ELF-1 (cell line): ENCODE data around the gene SUGCT.

Experiments
- DNase-seq: peaks from one replicate; pipeline ENCODE4 v3.0.0-alpha.2; 2016; ENCODE audit warnings: low read depth, low spot score

Gene SUGCT

DNA sequence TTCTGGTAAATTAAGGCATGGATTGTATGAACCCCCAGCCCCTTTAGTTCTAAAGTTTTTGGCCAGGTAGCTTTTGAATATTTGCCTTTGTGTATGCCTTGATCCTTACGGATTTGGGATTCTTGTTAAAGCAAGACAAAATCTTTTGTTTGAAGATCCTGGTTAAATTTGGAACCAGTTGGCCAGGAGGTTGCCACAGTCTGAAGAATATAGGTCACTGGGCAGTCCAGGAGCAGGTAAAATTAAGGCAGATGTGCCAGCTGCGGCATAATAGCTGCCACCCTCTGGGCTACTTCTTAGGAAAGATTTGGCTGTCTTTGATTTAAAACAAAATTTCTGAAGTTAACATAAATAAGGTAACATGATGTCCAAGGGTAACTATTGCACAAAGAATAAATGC lies 192.3 kb downstream of the SUGCT start:
- DNase-seq = no peak

DNA sequence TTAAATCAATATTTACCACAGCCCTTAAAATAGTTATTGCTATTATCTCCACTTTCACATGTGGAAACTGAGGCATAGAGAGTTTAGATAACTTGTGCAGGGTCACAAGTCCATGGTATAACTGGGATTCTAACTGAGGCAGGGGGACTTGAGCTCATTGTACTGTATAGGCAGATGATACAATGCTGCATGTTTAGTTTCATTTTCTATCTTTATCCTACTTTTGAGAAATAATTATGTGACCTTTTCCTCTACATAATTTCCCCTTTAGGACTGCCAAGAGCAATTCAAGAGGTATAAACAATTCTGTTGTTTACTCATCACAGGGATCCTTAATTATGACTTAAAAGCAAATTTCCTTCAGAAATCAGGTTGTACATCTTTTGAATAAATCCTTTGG lies 193.1 kb downstream of the SUGCT start:
- no peak for DNase-seq

DNA sequence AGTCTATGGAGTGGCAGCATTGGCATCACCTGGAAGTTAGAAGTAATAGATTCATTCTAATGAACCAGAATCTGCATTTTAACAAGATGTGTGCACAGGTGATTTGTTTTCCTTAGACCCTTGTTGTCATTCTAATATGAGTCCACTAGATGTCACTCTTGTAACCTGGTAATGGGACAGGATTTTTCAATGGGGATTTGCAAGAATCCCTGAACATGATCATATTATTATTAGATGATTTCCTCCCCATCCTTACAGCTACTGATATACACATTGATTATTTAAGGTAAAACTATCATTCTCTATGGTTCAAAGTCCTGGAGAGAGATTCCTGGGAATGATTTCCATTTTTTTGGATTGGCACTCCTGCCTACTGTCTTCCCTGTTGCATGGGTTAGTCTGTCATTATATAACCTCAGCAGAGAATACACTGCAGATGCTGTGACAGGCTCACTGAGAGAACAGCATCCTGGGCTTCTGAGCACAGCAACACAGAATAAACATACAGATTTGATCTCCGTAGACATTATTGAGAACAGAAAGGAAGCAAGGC lies 194.9 kb downstream of the SUGCT start:
- DNase-seq = no peak

DNA sequence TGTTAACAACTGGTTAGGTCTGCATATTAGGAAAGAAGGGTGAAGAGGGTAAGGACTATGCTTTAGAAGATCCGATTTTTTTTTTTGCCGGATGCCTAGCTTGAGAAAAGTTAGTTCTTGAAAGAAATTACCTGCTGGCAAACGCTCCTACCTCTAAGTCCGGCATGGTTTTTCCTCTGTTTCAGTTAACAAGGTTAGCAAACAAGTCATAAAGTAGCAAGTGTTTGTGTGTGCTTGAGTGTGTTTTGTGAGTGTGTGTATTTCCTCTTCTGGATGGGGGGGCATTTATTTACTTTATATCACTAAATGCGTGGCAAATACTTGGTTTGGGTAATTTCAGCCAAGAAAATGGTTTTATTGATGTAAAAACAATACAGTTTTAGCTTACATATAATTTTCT lies 195.6 kb downstream of the SUGCT start:
- DNase-seq = no peak

DNA sequence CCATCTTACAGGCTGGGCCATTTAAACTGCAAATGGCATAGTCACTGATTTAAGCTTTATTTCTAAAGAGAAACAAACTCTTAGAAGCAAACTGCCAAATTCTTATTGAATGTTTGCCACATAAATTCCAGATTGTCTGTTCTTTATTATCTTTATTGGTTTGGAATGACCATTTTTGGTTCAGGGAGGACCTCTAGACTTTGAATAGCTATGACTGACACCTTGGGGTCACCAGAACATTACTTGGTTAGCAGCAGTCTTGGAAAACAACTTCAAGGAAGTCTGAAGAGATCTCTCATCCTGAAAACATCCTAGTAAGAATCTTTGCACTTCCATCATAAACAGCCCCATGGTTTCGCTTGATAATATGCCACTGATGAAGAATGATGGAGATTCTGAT lies 197.1 kb downstream of the SUGCT start:
- DNase-seq = no peak

DNA sequence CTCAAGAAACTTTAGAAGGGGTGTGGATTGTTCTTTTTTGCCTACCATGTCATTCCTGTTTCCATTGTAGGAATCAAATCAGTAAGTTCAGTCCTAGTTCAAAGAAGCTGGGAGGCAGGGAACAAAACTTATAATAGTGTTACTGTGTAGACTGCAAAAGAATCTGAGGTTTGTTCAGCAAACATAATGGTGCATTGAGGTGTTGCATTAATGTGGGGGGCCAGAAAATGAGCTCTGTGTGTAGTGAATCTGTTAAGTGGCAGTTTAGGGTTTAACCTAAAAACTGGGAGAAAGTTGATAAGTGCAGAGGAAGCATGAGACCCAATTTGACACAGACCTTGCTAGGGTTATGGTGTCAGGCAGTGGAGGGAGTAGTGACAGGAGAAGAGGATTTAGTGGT lies 197.7 kb downstream of the SUGCT start:
- no peak for DNase-seq

DNA sequence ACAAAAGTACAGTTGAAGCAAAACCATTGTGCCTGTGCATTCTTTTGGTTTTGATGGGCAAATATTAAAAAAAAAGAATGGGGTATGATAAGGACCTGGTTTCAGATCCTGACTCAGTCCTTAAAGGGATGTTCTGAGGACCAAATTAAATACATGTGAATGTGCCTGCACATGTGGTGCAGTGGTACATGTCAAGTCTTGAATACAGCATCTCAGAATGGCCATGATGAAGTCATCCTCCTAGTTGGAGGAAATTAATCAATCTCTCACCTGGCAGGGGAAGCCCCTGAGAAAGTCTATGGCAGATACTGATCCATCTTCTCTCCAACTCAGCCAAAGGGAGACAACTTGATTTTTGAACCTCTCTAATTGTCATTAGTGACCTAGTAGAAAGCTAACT lies 207.0 kb downstream of the SUGCT start:
- no peak for DNase-seq

DNA sequence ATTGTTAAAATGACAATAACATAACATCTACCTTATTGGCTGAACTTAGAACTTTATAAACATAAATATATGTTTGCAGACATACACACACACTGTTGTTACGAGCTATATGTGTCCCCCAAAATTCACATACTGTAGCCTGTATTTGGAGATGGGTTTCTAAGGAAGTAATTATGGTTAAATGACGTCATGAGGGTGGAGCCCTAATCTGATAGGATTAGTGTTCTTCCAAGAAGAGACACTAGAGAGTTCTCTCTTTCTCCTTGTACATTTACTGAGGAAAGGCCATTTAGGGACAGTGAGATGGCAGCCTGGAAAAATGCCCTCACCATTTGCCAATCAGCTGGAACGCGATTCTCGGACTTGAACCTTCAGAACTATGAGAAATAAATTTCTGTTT lies 211.7 kb downstream of the SUGCT start:
- DNase-seq = no peak

DNA sequence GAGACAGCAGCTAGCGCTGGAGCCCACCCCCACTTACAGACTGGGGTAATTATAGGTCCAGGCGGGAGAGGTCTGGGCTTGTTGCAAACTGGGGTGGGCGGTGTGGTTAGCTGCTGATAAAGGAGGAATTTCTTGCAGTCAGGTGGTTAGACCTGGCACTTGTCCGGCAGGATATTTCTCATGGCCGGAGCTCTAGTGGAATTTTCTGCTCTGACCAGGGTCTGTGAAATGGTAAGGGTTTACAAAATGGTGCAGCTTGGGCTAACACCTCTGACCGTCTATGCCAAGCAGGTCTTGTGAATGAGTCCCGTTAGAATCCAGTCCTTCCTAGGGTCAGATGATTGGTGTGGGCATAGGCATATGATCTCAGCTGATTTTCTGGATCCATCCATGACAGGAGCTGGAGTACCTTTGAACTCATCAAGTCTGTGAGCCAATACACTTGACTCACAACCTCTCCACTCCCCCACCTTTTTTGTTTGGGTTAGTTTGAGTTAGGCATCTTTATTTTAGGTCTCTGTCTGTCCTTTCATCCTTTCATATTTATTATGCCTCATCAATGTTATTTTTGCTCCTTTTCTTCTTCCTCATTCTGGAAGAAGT lies 213.4 kb downstream of the SUGCT start:
- DNase-seq = no peak

DNA sequence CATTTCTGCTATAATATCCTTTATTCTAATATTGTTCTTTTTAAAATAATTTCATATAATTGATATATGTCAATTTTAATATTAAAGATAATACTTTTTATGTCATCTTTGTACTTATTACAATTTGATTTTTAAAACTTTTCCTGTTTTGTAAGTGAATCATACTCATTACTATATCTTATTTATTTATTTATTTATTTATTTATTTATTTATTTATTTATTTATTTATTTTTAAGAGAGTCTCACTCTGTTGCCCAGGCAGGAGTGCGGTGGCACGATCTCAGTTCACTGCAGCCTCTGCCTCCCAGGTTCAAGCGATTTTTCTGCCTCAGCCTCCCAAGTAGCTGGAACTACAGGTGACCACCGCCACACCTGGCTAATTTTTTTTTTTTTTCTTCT lies 215.3 kb downstream of the SUGCT start:
- DNase-seq = no peak

DNA sequence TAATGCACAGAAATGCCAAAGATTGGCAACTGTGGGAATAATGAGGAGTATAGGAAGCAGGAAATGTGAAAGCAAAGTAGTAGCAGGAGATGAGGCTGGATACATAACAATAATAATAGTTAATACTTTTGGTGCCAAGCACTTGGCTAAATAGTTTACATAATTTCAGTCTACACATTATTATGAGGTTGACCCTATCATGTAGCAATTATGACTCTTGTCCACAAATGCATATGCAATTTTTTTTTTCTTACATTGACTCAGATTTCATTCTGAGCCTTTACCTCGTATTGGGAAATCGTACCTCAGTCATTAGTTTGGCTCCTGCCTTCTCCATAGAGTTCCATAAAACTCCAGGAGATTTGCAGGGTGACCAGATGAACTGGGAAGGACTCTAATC lies 219.9 kb downstream of the SUGCT start:
- no peak for DNase-seq

DNA sequence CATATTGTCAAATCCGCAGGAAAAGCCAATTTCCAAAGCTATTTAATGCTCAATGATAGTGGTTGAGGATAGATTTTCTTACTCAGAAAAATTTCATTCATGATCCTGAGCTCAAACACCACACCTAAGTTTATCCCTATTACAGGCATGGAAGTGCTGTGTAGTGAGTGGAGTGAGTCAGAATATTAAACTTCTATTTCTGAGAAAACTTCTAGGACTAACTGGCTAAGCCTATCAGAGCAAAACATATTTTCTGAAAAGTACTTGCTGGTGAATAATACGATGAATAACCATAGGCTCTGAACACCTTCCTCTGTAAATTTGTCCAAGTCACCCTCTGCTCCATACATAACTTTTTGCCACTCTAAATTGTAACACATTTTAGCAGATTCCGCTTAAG lies 221.5 kb downstream of the SUGCT start:
- DNase-seq = no peak

DNA sequence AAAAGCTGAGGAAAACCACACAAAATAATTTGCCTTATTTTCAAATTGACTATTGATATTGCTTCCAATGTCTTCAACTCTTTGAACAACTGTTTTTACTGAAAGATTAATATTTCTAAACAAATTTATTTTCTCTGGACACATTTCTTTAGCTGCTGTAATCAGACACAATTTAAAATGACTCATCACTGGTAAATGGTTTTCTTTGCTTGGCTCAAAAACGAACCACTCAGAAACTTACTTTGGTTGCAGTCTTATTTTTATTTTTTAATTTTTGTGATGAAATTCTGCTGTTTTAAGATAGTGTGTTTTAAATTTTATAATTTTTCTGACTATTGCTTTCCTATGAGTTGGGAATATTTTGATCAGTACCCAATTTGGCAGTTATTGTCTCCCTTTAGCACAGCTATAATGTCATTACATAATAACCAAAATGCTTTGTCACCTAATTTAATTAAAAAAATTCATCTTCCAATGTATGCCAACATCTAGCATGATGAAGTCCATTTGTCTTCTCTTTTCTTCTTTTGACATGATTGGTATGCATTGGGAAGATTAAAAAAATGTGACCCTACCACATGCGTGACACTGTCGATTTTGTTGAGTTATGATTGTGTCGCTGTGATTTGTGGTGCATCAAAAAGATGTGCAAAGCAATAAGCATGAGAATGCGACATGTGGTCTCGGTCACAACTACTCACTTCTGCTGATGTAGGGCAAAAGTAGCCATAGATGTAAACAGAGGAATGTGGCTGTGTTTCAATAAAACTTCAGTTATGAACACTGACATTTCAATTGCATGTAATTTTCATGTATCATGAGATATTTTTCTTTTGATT lies 222.3 kb downstream of the SUGCT start:
- no peak for DNase-seq

DNA sequence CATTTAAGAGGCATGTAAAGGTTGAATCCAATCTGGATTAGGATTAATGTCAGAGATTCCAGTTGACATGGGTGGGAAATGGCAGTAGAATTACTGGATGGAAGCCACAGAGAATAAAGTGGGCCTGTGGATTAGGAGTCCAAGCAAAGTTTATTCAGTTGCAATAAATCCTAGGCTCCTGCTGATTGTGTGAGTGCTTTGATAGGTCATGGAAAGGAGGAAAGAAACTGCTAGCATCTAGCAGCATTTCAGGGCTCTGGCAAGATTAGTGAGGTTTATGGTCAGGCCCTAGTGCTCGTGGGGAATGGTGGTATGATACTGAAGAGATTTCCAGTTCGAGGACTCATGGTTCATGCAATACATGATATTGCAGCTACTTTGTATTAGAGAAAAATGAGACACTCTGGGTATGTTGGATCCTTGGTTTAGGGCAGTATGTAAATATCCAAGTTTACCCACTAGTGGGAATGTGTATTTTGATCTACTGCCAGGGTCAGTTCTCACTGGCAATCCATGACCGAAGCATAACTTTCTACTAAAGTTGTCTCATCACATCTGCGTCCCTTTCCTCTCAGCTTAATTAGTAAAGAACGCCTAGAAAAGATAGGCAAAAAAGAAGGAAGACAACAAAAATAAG lies 235.0 kb downstream of the SUGCT start:
- DNase-seq = no peak

DNA sequence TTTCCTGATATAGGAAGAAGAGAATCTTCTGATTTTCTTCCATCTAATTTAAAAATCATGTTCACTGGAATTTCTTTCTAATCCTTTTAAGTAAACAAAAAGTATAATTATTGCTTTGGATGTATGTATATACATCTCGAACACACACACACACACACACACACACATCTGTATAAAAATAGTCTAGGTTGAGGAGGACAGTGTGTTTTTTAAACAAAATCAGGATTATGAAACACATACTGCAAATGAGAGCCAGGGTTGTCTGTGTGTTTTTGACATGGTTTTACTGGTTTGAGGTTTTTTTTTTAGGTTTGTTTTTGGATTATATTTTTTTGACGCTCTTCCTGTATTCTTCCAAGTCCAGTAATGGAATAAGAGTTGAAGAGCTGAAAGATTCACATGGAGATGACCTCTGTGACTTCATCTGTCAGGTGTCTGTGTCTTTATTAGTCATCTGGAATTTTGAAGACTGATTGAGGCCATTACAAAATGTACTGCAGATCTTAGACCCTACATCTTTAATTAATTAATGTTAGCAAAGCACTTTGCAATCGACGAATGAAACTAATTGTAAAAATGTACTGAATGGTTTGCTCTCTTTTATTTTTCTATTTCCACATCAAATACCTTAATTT lies 237.1 kb downstream of the SUGCT start:
- DNase-seq = no peak

DNA sequence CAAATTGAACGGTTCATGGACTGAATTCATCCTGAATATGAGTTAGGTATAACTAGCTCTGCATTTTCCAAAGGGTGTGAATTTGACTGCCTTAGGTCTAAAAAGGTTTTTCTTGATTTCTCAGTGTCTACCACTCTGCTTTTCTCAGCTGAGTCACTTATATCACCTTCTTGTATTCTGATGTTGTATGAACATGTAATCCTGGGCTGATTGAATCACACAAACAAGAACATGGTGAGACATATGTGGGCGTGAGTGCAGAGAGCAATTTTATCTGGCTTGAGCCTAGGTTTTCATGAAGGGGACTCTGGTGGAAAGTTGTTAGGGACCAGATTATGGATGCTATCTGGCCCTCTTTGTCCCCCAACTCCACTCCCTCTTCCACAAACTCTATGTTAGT lies 239.8 kb downstream of the SUGCT start:
- DNase-seq = no peak

DNA sequence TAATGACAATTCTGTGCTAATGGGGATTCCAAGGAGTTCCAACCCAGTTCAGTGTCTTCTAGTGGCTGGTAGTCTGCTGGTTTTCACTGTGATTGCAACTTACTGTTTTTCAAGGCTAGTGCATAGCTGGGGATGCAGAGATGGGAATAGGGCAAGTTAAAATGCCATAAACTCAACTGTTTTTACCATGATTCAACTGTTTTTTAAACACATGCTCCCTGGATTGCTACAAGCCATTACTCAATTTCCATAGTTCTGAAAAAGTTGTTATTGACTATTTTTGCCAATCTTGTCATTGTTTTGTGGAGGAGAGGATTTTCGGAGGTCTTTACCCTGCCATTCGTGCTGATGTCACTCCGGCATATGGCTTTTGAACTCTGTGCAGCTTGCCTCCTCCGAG lies 245.3 kb downstream of the SUGCT start:
- no peak for DNase-seq

DNA sequence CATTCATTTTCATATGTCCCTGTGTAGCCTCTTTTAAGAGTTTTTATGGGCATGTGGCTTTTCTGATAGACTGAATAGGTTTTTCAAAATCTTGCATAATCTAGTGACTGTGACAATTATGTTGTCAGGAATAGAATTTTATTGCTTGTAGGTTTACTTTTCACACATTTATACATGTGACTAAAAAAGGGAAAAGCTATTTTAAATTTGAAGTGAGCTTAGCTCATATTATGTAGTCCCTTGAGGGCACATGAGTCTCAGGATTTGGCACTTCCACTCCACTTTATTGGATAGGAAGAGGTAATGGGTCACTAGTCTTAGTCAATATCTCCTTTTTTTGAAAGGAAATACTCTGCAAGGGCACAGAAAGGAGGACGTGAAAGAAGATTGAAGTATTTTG lies 247.3 kb downstream of the SUGCT start:
- DNase-seq = no peak

DNA sequence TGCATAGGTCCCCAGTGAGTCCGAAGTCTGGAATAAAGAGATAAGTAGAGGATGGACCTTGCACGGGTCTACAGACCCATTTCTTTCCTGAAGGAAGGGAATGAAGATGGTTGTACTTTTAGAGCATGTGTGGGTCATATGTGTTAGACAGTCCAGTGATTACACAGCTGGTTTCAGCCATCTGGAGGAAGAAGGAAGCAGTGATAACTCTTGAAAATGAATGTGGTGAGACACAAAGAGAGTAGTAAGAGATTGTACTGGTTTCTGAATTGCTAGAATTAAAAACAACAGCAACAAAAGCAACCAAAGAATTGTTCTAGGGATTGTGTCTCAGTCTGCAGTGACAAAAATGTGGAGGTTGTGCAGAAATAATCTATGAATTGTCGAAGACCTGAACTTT lies 258.9 kb downstream of the SUGCT start:
- no peak for DNase-seq

DNA sequence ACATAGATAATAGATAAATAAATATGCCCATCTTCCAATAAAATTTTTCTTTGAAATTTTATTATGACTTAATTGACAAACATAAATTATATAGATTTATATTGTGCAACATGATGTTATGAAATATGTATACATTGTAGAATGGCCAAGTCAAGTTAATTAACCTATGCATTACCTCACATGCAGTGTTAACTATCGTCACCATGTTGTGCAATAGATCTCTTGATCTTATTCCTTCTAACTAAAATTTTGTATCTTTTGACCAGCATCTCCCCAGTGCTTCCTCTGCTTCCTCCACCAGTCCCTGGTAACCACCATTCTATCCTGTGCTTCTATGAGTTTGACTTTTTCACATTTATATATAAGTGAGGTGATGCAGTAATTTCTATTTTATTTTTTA lies 259.6 kb downstream of the SUGCT start:
- DNase-seq = no peak

DNA sequence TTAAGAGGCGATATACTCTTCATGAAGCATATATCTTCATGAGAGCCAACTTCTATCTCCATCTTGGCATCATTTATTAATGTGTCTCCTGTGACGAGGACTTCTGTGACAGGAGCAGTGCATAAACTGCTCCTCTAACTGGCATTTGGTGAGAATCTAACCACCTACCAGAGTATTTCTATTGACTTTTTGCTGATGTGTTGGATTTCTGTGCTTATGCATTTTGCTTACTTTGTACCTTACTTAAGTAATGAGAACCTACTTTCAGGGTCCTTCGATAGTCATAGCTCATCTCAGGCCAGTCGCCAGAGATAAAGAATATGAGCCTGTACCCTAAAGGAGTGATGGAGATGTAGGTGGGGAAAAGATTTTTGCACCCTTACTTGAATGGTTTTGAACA lies 265.7 kb downstream of the SUGCT start:
- DNase-seq = no peak

DNA sequence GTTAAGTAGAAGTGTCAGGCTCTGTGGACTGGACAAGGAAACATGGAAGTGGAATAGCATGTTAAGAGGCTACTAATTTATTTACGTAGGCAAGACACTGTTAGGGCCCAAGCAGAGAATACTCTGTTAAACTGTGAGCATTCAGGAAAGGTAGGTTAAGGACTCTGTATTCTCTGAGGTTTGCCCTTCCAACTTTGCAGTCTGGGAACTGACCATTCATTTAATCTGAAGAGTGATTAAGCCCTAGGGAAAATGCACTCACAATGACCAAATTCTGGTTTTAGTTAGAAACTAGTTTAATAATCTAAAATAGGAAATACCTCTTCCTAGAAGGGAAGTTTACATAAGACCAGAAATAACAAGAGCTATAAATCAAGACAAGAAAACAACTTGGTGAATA lies 266.6 kb downstream of the SUGCT start:
- DNase-seq = no peak
